ENCODE data around the gene BBS9. TPM values are rescaled to one million over a fixed set of nuclear protein-coding genes. Genes with fewer than 3 reads are reported as not detected.

The BBS9 gene
- total and polyA plus RNA-seq, 2 experiments from 2014 or later = 27.2 to 66.1 TPM

DNA sequence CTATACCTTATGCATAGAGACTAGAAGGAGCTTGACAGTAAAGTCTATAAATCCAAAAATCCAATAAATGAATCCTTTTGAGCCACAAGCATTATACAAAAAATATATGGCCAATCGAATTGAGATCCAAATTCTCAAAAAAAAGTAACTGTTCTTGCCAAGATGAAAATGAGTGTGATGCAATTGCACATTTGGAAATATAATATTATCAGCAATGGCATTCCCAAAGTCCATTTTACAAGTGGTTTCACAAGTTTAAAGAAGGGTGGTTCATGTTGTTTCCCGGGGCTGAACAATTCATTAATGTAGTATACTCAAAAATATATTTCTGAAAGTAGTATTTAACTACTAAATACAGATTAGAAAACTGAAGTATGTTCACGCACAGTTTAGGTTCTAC lies 27.5 kb upstream of the BBS9 start:
- no peaks in the 10 kb centered on the region; the same call in 2 of the 3 replicates for H3K9me3 Mint-ChIP-seq
- peaks cover 37% of the 10 kb centered on the region for H4K20me1 ChIP-seq (replicated peaks; ENCODE audit: insufficient read depth)

More for the DNA sequence above, 27.5 kb upstream of the BBS9 start:
- no peak overlapping the region for H3K4me3 ChIP-seq
- no peak for DNase-seq (ENCODE audit: low spot score)
- H3K79me2 ChIP-seq (replicated peaks; ENCODE audit: insufficient read depth) = peaks cover 42% of the 10 kb centered on the region
- no peaks in the 10 kb centered on the region for H3K27me3 ChIP-seq (ENCODE audit: insufficient read depth)
- Mint-ChIP-seq H3K4me1 (no peaks in the 10 kb centered on the region), H3K27ac (no peak overlapping the region), H3K4me3 (no peak overlapping the region), H3K36me3 (ENCODE audit: low read depth) (peaks cover 41% of the 10 kb centered on the region), H3K27me3 (ENCODE audit: insufficient read depth, low read depth, poor library complexity) (no peaks in the 10 kb centered on the region)
- no peaks in the 10 kb centered on the region for H3F3A ChIP-seq (replicated peaks; ENCODE audit: low read depth)
- no peak overlapping the region for H3K27ac ChIP-seq (ENCODE audit: low read depth)
- no peaks in the 10 kb centered on the region for H3K4me1 ChIP-seq (ENCODE audit: insufficient read depth)
- H3K9me2 ChIP-seq (ENCODE audit: insufficient read depth) = no peaks in the 10 kb centered on the region
- no peak overlapping the region for H3K4me2 ChIP-seq
- no peak for ATAC-seq
- H3K36me3 ChIP-seq (ENCODE audit: insufficient read depth) = peaks cover 22% of the 10 kb centered on the region
- TF ChIP-seq, protein P1, sequence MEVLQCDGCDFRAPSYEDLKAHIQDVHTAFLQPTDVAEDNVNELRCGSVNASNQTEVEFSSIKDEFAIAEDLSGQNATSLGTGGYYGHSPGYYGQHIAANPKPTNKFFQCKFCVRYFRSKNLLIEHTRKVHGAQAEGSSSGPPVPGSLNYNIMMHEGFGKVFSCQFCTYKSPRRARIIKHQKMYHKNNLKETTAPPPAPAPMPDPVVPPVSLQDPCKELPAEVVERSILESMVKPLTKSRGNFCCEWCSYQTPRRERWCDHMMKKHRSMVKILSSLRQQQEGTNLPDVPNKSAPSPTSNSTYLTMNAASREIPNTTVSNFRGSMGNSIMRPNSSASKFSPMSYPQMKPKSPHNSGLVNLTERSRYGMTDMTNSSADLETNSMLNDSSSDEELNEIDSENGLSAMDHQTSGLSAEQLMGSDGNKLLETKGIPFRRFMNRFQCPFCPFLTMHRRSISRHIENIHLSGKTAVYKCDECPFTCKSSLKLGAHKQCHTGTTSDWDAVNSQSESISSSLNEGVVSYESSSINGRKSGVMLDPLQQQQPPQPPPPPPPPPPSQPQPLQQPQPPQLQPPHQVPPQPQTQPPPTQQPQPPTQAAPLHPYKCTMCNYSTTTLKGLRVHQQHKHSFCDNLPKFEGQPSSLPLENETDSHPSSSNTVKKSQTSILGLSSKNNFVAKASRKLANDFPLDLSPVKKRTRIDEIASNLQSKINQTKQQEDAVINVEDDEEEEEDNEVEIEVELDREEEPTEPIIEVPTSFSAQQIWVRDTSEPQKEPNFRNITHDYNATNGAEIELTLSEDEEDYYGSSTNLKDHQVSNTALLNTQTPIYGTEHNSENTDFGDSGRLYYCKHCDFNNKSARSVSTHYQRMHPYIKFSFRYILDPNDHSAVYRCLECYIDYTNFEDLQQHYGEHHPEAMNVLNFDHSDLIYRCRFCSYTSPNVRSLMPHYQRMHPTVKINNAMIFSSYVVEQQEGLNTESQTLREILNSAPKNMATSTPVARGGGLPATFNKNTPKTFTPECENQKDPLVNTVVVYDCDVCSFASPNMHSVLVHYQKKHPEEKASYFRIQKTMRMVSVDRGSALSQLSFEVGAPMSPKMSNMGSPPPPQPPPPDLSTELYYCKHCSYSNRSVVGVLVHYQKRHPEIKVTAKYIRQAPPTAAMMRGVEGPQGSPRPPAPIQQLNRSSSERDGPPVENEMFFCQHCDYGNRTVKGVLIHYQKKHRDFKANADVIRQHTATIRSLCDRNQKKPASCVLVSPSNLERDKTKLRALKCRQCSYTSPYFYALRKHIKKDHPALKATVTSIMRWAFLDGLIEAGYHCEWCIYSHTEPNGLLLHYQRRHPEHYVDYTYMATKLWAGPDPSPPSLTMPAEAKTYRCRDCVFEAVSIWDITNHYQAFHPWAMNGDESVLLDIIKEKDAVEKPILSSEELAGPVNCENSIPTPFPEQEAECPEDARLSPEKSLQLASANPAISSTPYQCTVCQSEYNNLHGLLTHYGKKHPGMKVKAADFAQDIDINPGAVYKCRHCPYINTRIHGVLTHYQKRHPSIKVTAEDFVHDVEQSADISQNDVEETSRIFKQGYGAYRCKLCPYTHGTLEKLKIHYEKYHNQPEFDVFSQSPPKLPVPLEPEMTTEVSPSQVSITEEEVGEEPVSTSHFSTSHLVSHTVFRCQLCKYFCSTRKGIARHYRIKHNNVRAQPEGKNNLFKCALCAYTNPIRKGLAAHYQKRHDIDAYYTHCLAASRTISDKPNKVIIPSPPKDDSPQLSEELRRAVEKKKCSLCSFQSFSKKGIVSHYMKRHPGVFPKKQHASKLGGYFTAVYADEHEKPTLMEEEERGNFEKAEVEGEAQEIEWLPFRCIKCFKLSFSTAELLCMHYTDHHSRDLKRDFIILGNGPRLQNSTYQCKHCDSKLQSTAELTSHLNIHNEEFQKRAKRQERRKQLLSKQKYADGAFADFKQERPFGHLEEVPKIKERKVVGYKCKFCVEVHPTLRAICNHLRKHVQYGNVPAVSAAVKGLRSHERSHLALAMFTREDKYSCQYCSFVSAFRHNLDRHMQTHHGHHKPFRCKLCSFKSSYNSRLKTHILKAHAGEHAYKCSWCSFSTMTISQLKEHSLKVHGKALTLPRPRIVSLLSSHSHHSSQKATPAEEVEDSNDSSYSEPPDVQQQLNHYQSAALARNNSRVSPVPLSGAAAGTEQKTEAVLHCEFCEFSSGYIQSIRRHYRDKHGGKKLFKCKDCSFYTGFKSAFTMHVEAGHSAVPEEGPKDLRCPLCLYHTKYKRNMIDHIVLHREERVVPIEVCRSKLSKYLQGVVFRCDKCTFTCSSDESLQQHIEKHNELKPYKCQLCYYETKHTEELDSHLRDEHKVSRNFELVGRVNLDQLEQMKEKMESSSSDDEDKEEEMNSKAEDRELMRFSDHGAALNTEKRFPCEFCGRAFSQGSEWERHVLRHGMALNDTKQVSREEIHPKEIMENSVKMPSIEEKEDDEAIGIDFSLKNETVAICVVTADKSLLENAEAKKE (CRISPR knock-in tag; IDR thresholded peaks at IDR 0.05) = no peak
- TF ChIP-seq NANOG (IDR thresholded peaks at IDR 0.05; ENCODE audit: borderline replicate concordance) (no peak), POLR2AphosphoS5 (IDR thresholded peaks at IDR 0.05; ENCODE audit: low read depth) (no peak), CREB1 (CRISPR knock-in tag; IDR thresholded peaks at IDR 0.05; ENCODE audit: low read depth) (no peak)
- TF ChIP-seq, protein P2, sequence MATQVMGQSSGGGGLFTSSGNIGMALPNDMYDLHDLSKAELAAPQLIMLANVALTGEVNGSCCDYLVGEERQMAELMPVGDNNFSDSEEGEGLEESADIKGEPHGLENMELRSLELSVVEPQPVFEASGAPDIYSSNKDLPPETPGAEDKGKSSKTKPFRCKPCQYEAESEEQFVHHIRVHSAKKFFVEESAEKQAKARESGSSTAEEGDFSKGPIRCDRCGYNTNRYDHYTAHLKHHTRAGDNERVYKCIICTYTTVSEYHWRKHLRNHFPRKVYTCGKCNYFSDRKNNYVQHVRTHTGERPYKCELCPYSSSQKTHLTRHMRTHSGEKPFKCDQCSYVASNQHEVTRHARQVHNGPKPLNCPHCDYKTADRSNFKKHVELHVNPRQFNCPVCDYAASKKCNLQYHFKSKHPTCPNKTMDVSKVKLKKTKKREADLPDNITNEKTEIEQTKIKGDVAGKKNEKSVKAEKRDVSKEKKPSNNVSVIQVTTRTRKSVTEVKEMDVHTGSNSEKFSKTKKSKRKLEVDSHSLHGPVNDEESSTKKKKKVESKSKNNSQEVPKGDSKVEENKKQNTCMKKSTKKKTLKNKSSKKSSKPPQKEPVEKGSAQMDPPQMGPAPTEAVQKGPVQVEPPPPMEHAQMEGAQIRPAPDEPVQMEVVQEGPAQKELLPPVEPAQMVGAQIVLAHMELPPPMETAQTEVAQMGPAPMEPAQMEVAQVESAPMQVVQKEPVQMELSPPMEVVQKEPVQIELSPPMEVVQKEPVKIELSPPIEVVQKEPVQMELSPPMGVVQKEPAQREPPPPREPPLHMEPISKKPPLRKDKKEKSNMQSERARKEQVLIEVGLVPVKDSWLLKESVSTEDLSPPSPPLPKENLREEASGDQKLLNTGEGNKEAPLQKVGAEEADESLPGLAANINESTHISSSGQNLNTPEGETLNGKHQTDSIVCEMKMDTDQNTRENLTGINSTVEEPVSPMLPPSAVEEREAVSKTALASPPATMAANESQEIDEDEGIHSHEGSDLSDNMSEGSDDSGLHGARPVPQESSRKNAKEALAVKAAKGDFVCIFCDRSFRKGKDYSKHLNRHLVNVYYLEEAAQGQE (IDR thresholded peaks at IDR 0.05; ENCODE audit: unreplicated experiment) = no peak
- no peak overlapping the region for H2AFZ ChIP-seq

Data from GM23338 (cell line).